ENCODE data around the gene KCNK2. TPM values are rescaled to one million over a fixed set of nuclear protein-coding genes. Genes with fewer than 3 reads are reported as not detected.
A peak's percentile ranks its signal among the peaks of the same experiment; 100 is the strongest.

The KCNK2 gene
- total and polyA plus RNA-seq, 2 experiments from 2014 or later = 0.07 to 0.24 TPM

- Histone ChIP-seq H3K4me1 (ENCODE audit: insufficient read depth) (no peaks in the 10 kb centered on the region), H4K20me1 (replicated peaks; ENCODE audit: insufficient read depth) (no peaks in the 10 kb centered on the region), H3K27me3 (ENCODE audit: insufficient read depth) (no peaks in the 10 kb centered on the region), H3K9me2 (ENCODE audit: insufficient read depth) (no peaks in the 10 kb centered on the region), H2AFZ (no peak overlapping the region), H3K36me3 (ENCODE audit: insufficient read depth) (no peaks in the 10 kb centered on the region), H3K4me2 (no peak overlapping the region), H3F3A (replicated peaks; ENCODE audit: low read depth) (no peaks in the 10 kb centered on the region), H3K4me3 (no peak overlapping the region), H3K79me2 (replicated peaks; ENCODE audit: insufficient read depth) (no peaks in the 10 kb centered on the region), H3K27ac (ENCODE audit: low read depth) (no peak overlapping the region)
- no peak for DNase-seq (ENCODE audit: low spot score)
- TF ChIP-seq ETS1 (IDR thresholded peaks at IDR 0.05) (no peak), POLR2AphosphoS5 (IDR thresholded peaks at IDR 0.05; ENCODE audit: low read depth) (no peak), EZH2phosphoT487 (IDR thresholded peaks at IDR 0.05; ENCODE audit: unreplicated experiment) (no peak), ZNF462 (CRISPR knock-in tag; IDR thresholded peaks at IDR 0.05) (no peak), CTCF (conservative IDR thresholded peaks at IDR 0.05; ENCODE audit: low read depth in 2 of 2) (peak in 1 of 2 experiments; percentile 37; a peak in 1 of 4 replicates), CREB1 (CRISPR knock-in tag; IDR thresholded peaks at IDR 0.05; ENCODE audit: low read depth) (no peak), EZH2 (IDR thresholded peaks at IDR 0.05; ENCODE audit: low read depth, unreplicated experiment) (no peak), REST (IDR thresholded peaks at IDR 0.05; ENCODE audit: unreplicated experiment) (no peak), NANOG (IDR thresholded peaks at IDR 0.05; ENCODE audit: borderline replicate concordance) (no peak)
- Mint-ChIP-seq H3K36me3 (ENCODE audit: low read depth) (no peaks in the 10 kb centered on the region), H3K4me1 (no peaks in the 10 kb centered on the region), H3K27me3 (ENCODE audit: insufficient read depth, low read depth, poor library complexity) (no peaks in the 10 kb centered on the region), H3K4me3 (no peak overlapping the region), H3K9me3 (peaks cover 7% of the 10 kb centered on the region; the same call in 2 of the 3 replicates), H3K27ac (no peak overlapping the region; the same call in 1 of the 2 replicates)
- ATAC-seq = no peak; the same call in 2 of the 3 replicates
Observed at GRCh38 chr1:215143497-215143896, 61.0 kb downstream of the KCNK2 start.

Measured in GM23338 (cell line).